Heart right ventricle (tissue), 16 donors: ENCODE results near the gene CACNG4. TPM values are rescaled to one million over a fixed set of nuclear protein-coding genes. Genes with fewer than 3 reads are reported as not detected.

Source experiments
- ATAC-seq, 8 donors: fragments of 200-7000 bp; cut with Tn5 transposase; one replicate each; pipeline ENCODE4 v1.9.1; 2020; ENCODE audit warnings: mild to moderate bottlenecking in 8 of 8, moderate library complexity in 8 of 8, moderate number of reproducible peaks in 1 of 8
- DNase-seq, 2 donors: peaks; one replicate each; pipeline ENCODE4 v3.0.0-alpha.2; 2020
- H3K27ac ChIP-seq, 10 donors: fragments of 200-600 bp; sonication (generic) in 2 of 10; one replicate each; pipeline versions ENCODE4 v1.5.0 to v1.8.0; 2020 to 2022; ENCODE audit warnings: mild to moderate bottlenecking in 3 of 10
- H3K27me3 ChIP-seq, 7 donors: fragments of 200-600 bp; one replicate each; pipeline ENCODE4 v1.8.0; 2021 to 2022; ENCODE audit warnings: mild to moderate bottlenecking in 2 of 7
- H3K36me3 ChIP-seq, 9 donors: fragments of 200-600 bp; sonication (generic) in 1 of 9; one replicate each; pipeline versions ENCODE4 v1.5.0 to v1.8.0; 2020 to 2022; ENCODE audit warnings: mild to moderate bottlenecking in 2 of 9
- H3K4me1 ChIP-seq, 9 donors: fragments of 200-600 bp; sonication (generic) in 1 of 9; one replicate each; pipeline versions ENCODE4 v1.5.0 to v1.8.0; 2020 to 2022; ENCODE audit warnings: mild to moderate bottlenecking in 4 of 9
- H3K4me3 ChIP-seq, 10 donors: fragments of 200-600 bp; sonication (generic) in 2 of 10; one replicate each; pipeline versions ENCODE4 v1.5.0 to v1.8.0; 2020 to 2022; ENCODE audit warnings: mild to moderate bottlenecking in 7 of 10, moderate library complexity in 2 of 10
- H3K9me3 ChIP-seq, 11 donors: fragments of 200-600 bp in 10 of 11; sonication (generic) in 2 of 11; one replicate each; pipeline versions ENCODE4 v1.5.0 to v1.8.0; 2013 to 2022; ENCODE audit warnings: mild to moderate bottlenecking in 2 of 11, control low read depth in 1 of 11, moderate library complexity in 1 of 11
- CTCF ChIP-seq, 9 donors: fragments of 200-600 bp; sonication (generic) in 2 of 9; IDR thresholded peaks; one replicate each; pipeline versions ENCODE4 v1.5.0 to v1.8.0; 2021 to 2022; ENCODE audit warnings: antibody characterized with exemption in 9 of 9, mild to moderate bottlenecking in 5 of 9, moderate library complexity in 1 of 9
- WGBS, 2 donors: extraction: QIAGEN DNeasy Blood & Tissue Kit; methylation state at CpG; one replicate each; pipeline ENCODE4 v1.1.7; 2013; ENCODE audit warnings: inconsistent platforms in 1 of 2; 5-methylcytosine and 5-hydroxymethylcytosine counted together
- intact Hi-C, 10 donors: fragments of 100-400 bp; cut with DNase I; formaldehyde crosslinking; loops; one replicate each; pipeline versions ENCODE4 v1.11.1 to v1.14.2; 2022
- polyA plus RNA-seq, 2 donors: library from polyadenylated mRNA; stranded (reverse); fragments of 200-250 nt; gene quantifications; one replicate each; pipeline ENCODE4 v1.2.3, GENCODE V29; 2013
- total RNA-seq, 10 donors: library from RNA; stranded (reverse); fragmentation: NEBNext Ultra II Directional in 3 of 10; extraction: Animal tissue kit (Norgen Biotek cat#: 25700) in 3 of 10; gene quantifications; one replicate each; pipeline versions ENCODE4 v1.2.1 to v1.2.4, GENCODE V29; 2021 to 2023
- donor health status: Arrhythmogenic right ventricular cardiomyopathy.
- donor health status: ischemic (EF 13 %, LVEDD 7.1; RV severe dilation, severe dysfunction).
- donor health status: healthy with polysubstance abuse.
- donor health status: DM: no; HTN: yes; CAD: no.
- donor health status: DM: no; HTN: no; CAD: no.
- donor health status: ischemic (EF 25% LVEDD 6.9; RV normal size, moderate dysfunction).
- donor health status: ischemic (EF 25% LVEDD 5.7; RV mildly dilated, moderate dysfunction).
- donor health status: healthy.
- donor health status: DM: yes; HTN: yes; CAD: no.
- donor health status: Ischemic cardiomyopathy.
- donor health status: ischemic (EF 35%, LVEDD 5.7; RV mildly dilated, moderate dysfunction).
- donor health status: nonischemic (EF 11% LVEDD 7.7; RV severe dilation, severe dysfunction).
- donor health status: DM: yes; HTN: yes; CAD: no.
- donor health status: PGD.
- donor health status: ischemic (EF 29% LVEDD 5.4; RV normal size, mild dysfunction).
- donor health status: nonischemic (EF 23%, LVEDD 6.1; RV moderate dilation, normal function).

CACNG4 gene
- total and polyA plus RNA-seq, 12 donors: 0.06 to 0.11 (median 0.07) TPM; not detected in 7

GRCh38 chr17:66939461-66940114 lies 24.9 kb upstream of the CACNG4 start:
- 81 to 87% methylated on average over 12 of the region's 12 CpGs for WGBS, 2 donors
- intact Hi-C loops: no loop called here
- no peak for TF ChIP-seq CTCF (IDR thresholded peaks at IDR 0.05)

GRCh38 chr17:66941249-66941648 lies 23.3 kb upstream of the CACNG4 start:
- no peak overlapping the region for H3K4me3 ChIP-seq
- H3K27ac ChIP-seq: no peak overlapping the region
- ATAC-seq (no peak), DNase-seq (no peak)
- TF ChIP-seq CTCF (IDR thresholded peaks at IDR 0.05): no peak
- no peaks in the 10 kb centered on the region for H3K4me1 ChIP-seq
- peaks cover 0 to 68% (median 43%) of the 10 kb centered on the region in 7 donors for H3K27me3 ChIP-seq
- peaks cover 0 to 5% (median 0%) of the 10 kb centered on the region in 11 donors for H3K9me3 ChIP-seq
- 84 to 91% methylated on average over 3 of the region's 3 CpGs for WGBS, 2 donors
- intact Hi-C loops: no loop called here
- H3K36me3 ChIP-seq: no peaks in the 10 kb centered on the region

More at GRCh38 chr17:66939461-66940114, 24.9 kb upstream of the CACNG4 start:
- Histone ChIP-seq H3K36me3 (no peaks in the 10 kb centered on the region), H3K4me3 (no peak overlapping the region), H3K4me1 (no peaks in the 10 kb centered on the region), H3K27ac (no peak overlapping the region), H3K27me3 (peaks cover 0 to 53% (median 42%) of the 10 kb centered on the region in 7 donors), H3K9me3 (peaks cover 0 to 5% (median 0%) of the 10 kb centered on the region in 11 donors)
- ATAC-seq (no peak), DNase-seq (no peak)

- 62 to 63% methylated on average over 8 of the region's 8 CpGs for WGBS, 2 donors
- H3K4me1 ChIP-seq: no peaks in the 10 kb centered on the region
- DNase-seq (no peak), ATAC-seq (no peak)
- no peak overlapping the region for H3K27ac ChIP-seq
- no peak overlapping the region for H3K4me3 ChIP-seq
- intact Hi-C loops: no loop called here
- H3K36me3 ChIP-seq: no peaks in the 10 kb centered on the region
- peaks cover 0 to 75% (median 41%) of the 10 kb centered on the region in 7 donors for H3K27me3 ChIP-seq
- no peak for TF ChIP-seq CTCF (IDR thresholded peaks at IDR 0.05)
- H3K9me3 ChIP-seq: peaks cover 0 to 5% (median 0%) of the 10 kb centered on the region in 11 donors
Measured at GRCh38 chr17:66941773-66942450, 22.6 kb upstream of the CACNG4 start.

GRCh38 chr17:66942451-66943264 lies 21.8 kb upstream of the CACNG4 start:
- no peak overlapping the region for H3K4me3 ChIP-seq
- WGBS, 2 donors: 70 to 76% methylated on average over 8 of the region's 8 CpGs
- H3K9me3 ChIP-seq: peaks cover 0 to 4% (median 0%) of the 10 kb centered on the region in 11 donors
- no peak for TF ChIP-seq CTCF (IDR thresholded peaks at IDR 0.05)
- no peak overlapping the region for H3K27ac ChIP-seq
- peaks cover 0 to 77% (median 46%) of the 10 kb centered on the region in 7 donors for H3K27me3 ChIP-seq
- no peaks in the 10 kb centered on the region for H3K36me3 ChIP-seq
- intact Hi-C loops: no loop called here
- DNase-seq: no peak
- no peaks in the 10 kb centered on the region for H3K4me1 ChIP-seq
- ATAC-seq: no peak
